ENCODE measurements around the gene UGT1A4. TPM values are rescaled to one million over a fixed set of nuclear protein-coding genes. Genes with fewer than 3 reads are reported as not detected.

Gene UGT1A4
- total RNA-seq, 1 donor from 2014 or later: not detected

DNA sequence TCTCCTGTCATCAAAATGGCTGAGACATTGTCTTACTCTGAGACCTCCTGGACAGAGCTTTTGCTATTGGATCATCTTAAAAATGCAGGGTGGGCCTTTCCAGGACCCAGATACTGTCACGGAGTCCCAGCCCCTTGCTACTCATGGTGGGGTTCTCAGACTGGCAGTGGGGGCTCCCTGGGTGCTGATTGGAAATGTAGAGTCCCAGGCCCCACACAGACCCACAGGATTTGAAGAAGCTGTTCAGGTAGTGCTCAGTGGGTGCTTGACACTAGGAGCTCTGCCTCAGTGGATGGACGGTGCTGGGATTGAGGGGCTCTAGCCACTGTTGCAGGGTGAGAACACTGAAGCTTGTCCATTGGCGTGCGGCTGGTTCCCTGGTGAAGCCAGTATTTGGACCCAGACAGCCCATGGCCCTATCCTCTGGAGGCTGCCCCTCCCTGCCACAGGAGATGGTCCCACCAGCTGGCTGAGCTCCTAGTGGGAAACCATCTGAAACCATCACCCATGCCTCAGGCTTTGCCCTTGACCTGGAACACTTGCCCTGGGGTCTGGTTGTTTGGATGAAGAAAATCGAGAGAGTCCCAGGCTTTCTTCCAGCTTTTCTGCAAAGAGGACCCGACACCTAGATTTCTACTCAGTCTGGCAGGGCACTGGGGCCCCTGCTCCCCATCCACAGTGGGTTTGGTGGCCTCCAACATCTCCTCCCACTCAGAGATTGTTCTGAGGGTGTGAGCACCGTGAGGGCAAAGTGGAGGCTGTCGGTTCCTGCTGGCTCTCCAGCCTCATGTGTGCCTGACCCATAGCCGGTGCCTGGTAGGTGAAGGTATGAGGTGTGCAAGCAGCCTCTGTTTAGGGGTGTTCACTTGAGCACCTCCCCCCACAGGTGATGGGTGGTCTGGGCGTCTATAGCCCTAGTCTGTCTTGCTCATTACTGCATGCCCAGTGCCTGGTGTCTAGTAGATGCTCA, 89.7 kb downstream of the UGT1A4 start:
- no peak for DNase-seq (ENCODE audit: low spot score)
- TF ChIP-seq, protein P1, sequence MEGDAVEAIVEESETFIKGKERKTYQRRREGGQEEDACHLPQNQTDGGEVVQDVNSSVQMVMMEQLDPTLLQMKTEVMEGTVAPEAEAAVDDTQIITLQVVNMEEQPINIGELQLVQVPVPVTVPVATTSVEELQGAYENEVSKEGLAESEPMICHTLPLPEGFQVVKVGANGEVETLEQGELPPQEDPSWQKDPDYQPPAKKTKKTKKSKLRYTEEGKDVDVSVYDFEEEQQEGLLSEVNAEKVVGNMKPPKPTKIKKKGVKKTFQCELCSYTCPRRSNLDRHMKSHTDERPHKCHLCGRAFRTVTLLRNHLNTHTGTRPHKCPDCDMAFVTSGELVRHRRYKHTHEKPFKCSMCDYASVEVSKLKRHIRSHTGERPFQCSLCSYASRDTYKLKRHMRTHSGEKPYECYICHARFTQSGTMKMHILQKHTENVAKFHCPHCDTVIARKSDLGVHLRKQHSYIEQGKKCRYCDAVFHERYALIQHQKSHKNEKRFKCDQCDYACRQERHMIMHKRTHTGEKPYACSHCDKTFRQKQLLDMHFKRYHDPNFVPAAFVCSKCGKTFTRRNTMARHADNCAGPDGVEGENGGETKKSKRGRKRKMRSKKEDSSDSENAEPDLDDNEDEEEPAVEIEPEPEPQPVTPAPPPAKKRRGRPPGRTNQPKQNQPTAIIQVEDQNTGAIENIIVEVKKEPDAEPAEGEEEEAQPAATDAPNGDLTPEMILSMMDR (IDR thresholded peaks at IDR 0.05): no peak
- Mint-ChIP-seq H3K27ac (ENCODE audit: unreplicated experiment) (no peak overlapping the region), H3K36me3 (ENCODE audit: low read depth) (no peaks in the 10 kb centered on the region), H3K4me1 (ENCODE audit: low read depth) (peaks cover 2% of the 10 kb centered on the region), H3K4me3 (ENCODE audit: unreplicated experiment) (no peak overlapping the region), H3K9me3 (ENCODE audit: low read depth) (no peaks in the 10 kb centered on the region), H3K27me3 (ENCODE audit: low read depth) (peaks cover 26% of the 10 kb centered on the region)

- TF ChIP-seq, protein P1 (IDR thresholded peaks at IDR 0.05): no peak
- Mint-ChIP-seq H3K27me3 (ENCODE audit: low read depth) (peaks cover 15% of the 10 kb centered on the region), H3K36me3 (ENCODE audit: low read depth) (no peaks in the 10 kb centered on the region), H3K4me3 (ENCODE audit: unreplicated experiment) (no peak overlapping the region), H3K4me1 (ENCODE audit: low read depth) (peaks cover 2% of the 10 kb centered on the region), H3K27ac (ENCODE audit: unreplicated experiment) (no peak overlapping the region), H3K9me3 (ENCODE audit: low read depth) (no peaks in the 10 kb centered on the region)
- DNase-seq (ENCODE audit: low spot score): no peak
These were observed 91.8 kb downstream of the UGT1A4 start for GRCh38 chr2:233810385-233810784.

DNA sequence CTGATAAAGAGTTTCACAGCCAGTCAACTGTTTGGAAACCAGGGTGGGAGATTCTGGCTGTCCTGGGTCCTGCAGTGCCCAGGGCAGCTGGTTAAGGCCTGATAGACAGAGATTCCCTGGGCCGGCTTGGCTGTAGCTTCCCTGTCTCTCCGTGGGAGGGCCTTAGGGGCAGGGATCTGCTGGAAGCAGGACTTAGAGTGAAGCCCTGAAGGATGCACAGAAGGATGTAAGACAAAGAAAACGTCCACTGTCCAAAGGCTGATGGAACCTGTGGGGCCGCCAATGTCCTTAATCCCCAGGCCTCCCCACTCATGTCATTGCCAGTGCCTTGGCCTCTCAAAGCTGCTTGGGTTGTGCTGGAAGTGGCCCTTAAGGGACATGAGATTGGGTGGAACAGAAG, 92.6 kb downstream of the UGT1A4 start:
- Mint-ChIP-seq H3K9me3 (ENCODE audit: low read depth) (no peaks in the 10 kb centered on the region), H3K4me1 (ENCODE audit: low read depth) (peaks cover 8% of the 10 kb centered on the region), H3K27me3 (ENCODE audit: low read depth) (peaks cover 12% of the 10 kb centered on the region), H3K36me3 (ENCODE audit: low read depth) (no peaks in the 10 kb centered on the region), H3K4me3 (ENCODE audit: unreplicated experiment) (no peak overlapping the region), H3K27ac (ENCODE audit: unreplicated experiment) (no peak overlapping the region)
- DNase-seq (ENCODE audit: low spot score): peak; percentile 52
- TF ChIP-seq, protein P1 (IDR thresholded peaks at IDR 0.05): no peak

DNA sequence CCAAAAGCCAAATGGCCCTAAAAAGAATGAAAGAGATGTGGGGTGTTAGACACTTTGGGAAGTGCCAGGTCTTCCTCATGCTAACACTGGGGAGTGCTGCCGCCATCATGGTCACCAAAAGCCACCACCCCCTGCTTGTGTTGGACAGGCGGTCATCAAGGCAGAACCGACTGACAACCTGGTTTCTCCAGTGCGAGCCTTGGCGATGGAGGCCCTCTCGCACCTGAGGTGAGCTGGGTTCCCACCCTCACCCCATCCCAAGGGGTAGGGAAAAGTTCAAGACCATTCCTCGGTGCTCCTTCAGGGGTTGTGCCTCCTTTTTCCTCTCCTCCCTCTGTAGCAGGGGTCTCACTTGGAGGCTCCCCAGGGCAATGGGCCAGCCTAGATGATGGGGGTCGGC, 93.2 kb downstream of the UGT1A4 start:
- Mint-ChIP-seq H3K36me3 (ENCODE audit: low read depth) (no peaks in the 10 kb centered on the region), H3K4me3 (ENCODE audit: unreplicated experiment) (no peak overlapping the region), H3K27ac (ENCODE audit: unreplicated experiment) (no peak overlapping the region), H3K9me3 (ENCODE audit: low read depth) (no peaks in the 10 kb centered on the region), H3K27me3 (ENCODE audit: low read depth) (peaks cover 12% of the 10 kb centered on the region), H3K4me1 (ENCODE audit: low read depth) (peaks cover 14% of the 10 kb centered on the region)
- TF ChIP-seq, protein P1 (IDR thresholded peaks at IDR 0.05): no peak
- DNase-seq (ENCODE audit: low spot score): no peak

DNA sequence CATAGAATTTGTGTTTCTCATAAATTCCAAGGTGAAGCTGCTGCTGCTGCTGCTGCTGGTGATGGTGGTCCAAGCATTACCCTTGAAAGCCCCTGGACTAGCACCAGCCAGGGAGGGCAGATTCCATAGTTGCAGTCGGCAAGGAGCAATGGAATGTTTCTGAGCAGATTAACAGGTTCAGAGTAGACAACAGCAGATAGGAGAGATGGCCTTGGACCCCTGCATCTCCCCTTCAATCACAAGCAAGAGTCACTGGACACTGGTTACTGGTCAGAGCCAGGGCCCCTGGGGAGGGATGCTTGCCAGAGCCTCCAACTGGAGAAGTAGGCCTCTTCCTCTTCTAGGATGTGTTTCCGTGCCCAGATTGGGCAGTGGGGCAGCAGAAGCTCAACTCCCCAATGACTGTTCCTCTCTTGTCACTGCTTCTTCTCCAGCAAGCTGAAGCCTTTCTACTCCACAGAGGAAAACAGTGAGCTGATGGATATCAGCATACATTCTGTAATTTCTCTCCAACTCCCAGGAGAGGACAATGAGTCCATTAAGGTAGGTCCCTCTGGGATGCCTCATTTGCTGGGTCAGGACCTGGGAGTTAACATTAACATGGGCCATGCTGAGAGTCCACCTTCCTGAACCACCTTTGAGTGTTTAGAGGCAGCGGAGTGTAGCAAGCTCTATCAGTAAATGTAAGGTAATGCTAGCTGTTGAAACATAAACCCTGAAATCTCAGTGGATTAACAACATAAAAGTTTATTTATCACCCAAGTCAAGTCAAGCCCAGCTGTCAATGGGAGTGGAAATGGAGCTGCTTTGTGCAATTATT, 94.9 kb downstream of the UGT1A4 start:
- H3K27me3 Mint-ChIP-seq (ENCODE audit: low read depth): peaks cover 12% of the 10 kb centered on the region
- no peak for DNase-seq (ENCODE audit: low spot score)
- no peak overlapping the region for H3K4me3 Mint-ChIP-seq (ENCODE audit: unreplicated experiment)
- TF ChIP-seq, protein P1 (IDR thresholded peaks at IDR 0.05): no peak
- H3K27ac Mint-ChIP-seq (ENCODE audit: unreplicated experiment): no peak overlapping the region
- H3K4me1 Mint-ChIP-seq (ENCODE audit: low read depth): peaks cover 26% of the 10 kb centered on the region
- H3K9me3 Mint-ChIP-seq (ENCODE audit: low read depth): no peaks in the 10 kb centered on the region
- peaks cover 1% of the 10 kb centered on the region for H3K36me3 Mint-ChIP-seq (ENCODE audit: low read depth)
